SU-DHL-6 (cell line): Measurements from ENCODE around the gene PHYHIPL.

Source experiments
- H2AFZ ChIP-seq: fragments of 200-600 bp; sonication (generic); 2 replicates; pipeline ENCODE4 v1.6.1; 2014; ENCODE audit warnings: low read depth, mild to moderate bottlenecking, moderate library complexity, mixed read lengths, antibody characterized with exemption, low read length; ENCODE audit not compliant: severe bottlenecking
- H3F3A ChIP-seq: fragments of 200-600 bp; shearing (Covaris generic); 2 replicates; pipeline ENCODE4 v1.6.0; 2016; ENCODE audit warnings: antibody characterized with exemption, mild to moderate bottlenecking; ENCODE audit not compliant: insufficient read depth
- H3K27ac ChIP-seq: fragments of 200-600 bp; sonication (generic); 2 replicates; pipeline ENCODE4 v1.5.1; 2016; ENCODE audit warnings: low read depth, mild to moderate bottlenecking, low read length, moderate library complexity, mixed read lengths
- H3K27me3 ChIP-seq: fragments of 200-600 bp; sonication (generic), shearing (Covaris generic); 2 replicates; pipeline ENCODE4 v1.6.0; 2014; ENCODE audit warnings: mild to moderate bottlenecking, low read length
- H3K36me3 ChIP-seq: fragments of 200-600 bp; sonication (generic); 2 replicates; pipeline ENCODE4 v1.6.1; 2014; ENCODE audit warnings: mild to moderate bottlenecking, low read length, mixed read lengths
- H3K4me2 ChIP-seq: fragments of 300-600, 200-600 bp; shearing (Covaris generic), sonication (generic); 2 replicates; pipeline ENCODE4 v1.6.0; 2014; ENCODE audit warnings: low read length, low read depth, mild to moderate bottlenecking; ENCODE audit not compliant: poor library complexity, severe bottlenecking
- H3K4me3 ChIP-seq: fragments of 200-600 bp; sonication (generic); 2 replicates; pipeline ENCODE4 v1.5.1; 2014; ENCODE audit warnings: antibody characterized with exemption, low read length, mild to moderate bottlenecking, mixed read lengths; ENCODE audit not compliant: insufficient read depth, poor library complexity, severe bottlenecking
- H3K79me2 ChIP-seq: fragments of 200-600 bp; sonication (generic); 2 replicates; pipeline ENCODE4 v1.6.1; 2014; ENCODE audit warnings: mild to moderate bottlenecking, low read length, moderate library complexity; ENCODE audit not compliant: insufficient read depth
- H3K9ac ChIP-seq: fragments of 200-600 bp; sonication (generic); 2 replicates; pipeline ENCODE4 v1.7.0; 2014; ENCODE audit warnings: mild to moderate bottlenecking, low read length
- H3K9me2 ChIP-seq: fragments of 200-600 bp; sonication (generic); replicated peaks from 2 replicates; pipeline ENCODE4 v1.6.1; 2014; ENCODE audit warnings: low read length; ENCODE audit not compliant: insufficient read depth
- H3K9me3 ChIP-seq: fragments of 200-600 bp; sonication (generic); 2 replicates; pipeline ENCODE4 v1.6.1; 2014; ENCODE audit warnings: low read length, mixed read lengths; ENCODE audit not compliant: insufficient read depth
- H4K20me1 ChIP-seq: fragments of 200-600 bp; sonication (generic); 2 replicates; pipeline ENCODE4 v1.6.1; 2014; ENCODE audit warnings: low read depth, mild to moderate bottlenecking, antibody characterized with exemption, low read length, moderate library complexity, mixed read lengths
- EZH2phosphoT487 ChIP-seq: fragments of 200-600 bp; sonication (generic), shearing (Covaris generic); conservative IDR thresholded peaks from 2 replicates; pipeline ENCODE4 v1.6.1; 2018; ENCODE audit warnings: mild to moderate bottlenecking, antibody characterized with exemption, low read length, moderate library complexity, mixed read lengths
- TF ChIP-seq, protein P1 (sequence below): fragments of 200-600 bp; sonication (generic); IDR thresholded peaks from one replicate; pipeline ENCODE4 v1.5.1; 2017; ENCODE audit warnings: antibody characterized with exemption, mild to moderate bottlenecking, low read length, moderate library complexity; ENCODE audit not compliant: insufficient read depth, poor library complexity, severe bottlenecking

PHYHIPL gene

DNA sequence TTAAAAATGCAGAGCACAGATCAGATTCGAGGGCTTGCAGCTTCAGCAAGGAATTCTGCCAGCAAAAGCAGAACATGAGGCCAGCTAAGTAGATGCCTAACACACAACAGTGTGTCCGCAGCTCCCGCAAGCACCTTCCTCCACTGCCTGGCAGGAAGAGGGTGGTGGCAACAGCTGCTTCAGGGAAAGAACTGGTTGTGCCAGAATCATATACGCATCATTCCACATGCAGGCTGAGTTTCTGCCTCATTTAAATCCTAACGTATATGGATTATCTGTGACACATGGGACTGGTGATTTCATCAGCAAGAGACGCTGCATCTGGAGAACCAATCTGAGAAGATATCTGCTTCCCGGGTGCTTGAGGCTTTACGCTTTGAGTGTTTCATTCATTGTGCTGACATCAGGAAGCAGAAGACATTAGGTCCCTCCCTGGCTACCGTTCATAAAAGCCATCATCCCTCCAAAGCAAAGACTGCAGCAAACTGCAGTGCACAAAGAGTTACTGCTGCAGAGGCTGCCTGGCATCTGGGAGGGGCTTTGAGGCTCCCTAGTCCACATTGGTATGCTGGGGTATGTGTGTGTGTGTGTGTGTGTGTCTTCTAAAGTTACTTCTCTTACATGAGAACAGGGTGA, 107.1 kb downstream of the PHYHIPL start:
- Histone ChIP-seq H3K4me2 (no peak overlapping the region), H3K27ac (no peak overlapping the region), H3K9ac (no peak overlapping the region), H3K36me3 (no peaks in the 10 kb centered on the region), H2AFZ (no peak overlapping the region), H3K79me2 (no peaks in the 10 kb centered on the region), H3F3A (no peaks in the 10 kb centered on the region), H4K20me1 (no peaks in the 10 kb centered on the region), H3K27me3 (no peaks in the 10 kb centered on the region), H3K4me3 (no peak overlapping the region), H3K9me3 (no peaks in the 10 kb centered on the region), H3K9me2 (no peaks in the 10 kb centered on the region)
- TF ChIP-seq, protein P1, sequence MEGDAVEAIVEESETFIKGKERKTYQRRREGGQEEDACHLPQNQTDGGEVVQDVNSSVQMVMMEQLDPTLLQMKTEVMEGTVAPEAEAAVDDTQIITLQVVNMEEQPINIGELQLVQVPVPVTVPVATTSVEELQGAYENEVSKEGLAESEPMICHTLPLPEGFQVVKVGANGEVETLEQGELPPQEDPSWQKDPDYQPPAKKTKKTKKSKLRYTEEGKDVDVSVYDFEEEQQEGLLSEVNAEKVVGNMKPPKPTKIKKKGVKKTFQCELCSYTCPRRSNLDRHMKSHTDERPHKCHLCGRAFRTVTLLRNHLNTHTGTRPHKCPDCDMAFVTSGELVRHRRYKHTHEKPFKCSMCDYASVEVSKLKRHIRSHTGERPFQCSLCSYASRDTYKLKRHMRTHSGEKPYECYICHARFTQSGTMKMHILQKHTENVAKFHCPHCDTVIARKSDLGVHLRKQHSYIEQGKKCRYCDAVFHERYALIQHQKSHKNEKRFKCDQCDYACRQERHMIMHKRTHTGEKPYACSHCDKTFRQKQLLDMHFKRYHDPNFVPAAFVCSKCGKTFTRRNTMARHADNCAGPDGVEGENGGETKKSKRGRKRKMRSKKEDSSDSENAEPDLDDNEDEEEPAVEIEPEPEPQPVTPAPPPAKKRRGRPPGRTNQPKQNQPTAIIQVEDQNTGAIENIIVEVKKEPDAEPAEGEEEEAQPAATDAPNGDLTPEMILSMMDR, result no peak
- TF ChIP-seq EZH2phosphoT487, result no peak

DNA sequence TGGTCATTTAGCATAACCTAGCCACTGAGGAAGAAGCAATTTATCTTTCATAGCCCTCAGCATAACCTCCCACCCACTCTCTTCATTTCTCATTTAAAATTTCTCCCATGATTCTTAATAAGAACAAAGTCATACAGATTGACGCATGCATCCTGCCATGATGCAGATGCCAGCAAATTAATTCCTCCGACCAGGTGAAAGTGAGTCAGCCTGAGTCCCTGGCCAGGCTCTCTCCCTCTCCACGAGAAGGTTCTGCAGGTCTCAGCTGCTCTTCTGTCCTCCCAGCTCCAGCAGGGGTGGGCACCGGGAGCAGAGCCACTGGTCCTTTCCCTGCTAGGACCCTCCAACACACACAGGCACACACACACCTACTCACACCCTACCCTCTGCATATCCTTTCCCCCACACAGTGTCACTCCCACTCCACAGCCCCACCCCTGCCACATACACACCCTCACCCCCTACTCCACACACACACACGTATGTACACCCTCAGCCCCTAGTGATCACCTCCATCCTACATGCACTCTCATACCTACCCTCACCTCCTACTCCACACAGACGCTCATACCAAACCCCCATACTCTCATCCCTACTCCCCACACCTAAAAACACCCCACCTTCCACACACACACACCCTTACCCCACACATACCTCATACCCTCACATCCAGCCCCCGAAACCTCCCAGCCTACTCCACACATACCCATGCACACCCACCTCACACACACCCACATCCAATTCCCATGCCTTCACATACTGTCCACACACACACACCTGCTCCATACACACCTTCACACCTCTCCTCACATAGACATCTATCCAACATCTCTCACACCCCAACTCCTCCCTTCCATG, 107.9 kb downstream of the PHYHIPL start:
- Histone ChIP-seq H3K4me2 (no peak overlapping the region), H3K4me3 (no peak overlapping the region), H3K9me3 (no peaks in the 10 kb centered on the region), H3K9me2 (no peaks in the 10 kb centered on the region), H3K27me3 (no peaks in the 10 kb centered on the region), H4K20me1 (no peaks in the 10 kb centered on the region), H2AFZ (no peak overlapping the region), H3K79me2 (no peaks in the 10 kb centered on the region), H3K36me3 (no peaks in the 10 kb centered on the region), H3K9ac (no peak overlapping the region), H3F3A (no peaks in the 10 kb centered on the region), H3K27ac (no peak overlapping the region)
- TF ChIP-seq, protein P1, result no peak
- TF ChIP-seq EZH2phosphoT487, result no peak

DNA sequence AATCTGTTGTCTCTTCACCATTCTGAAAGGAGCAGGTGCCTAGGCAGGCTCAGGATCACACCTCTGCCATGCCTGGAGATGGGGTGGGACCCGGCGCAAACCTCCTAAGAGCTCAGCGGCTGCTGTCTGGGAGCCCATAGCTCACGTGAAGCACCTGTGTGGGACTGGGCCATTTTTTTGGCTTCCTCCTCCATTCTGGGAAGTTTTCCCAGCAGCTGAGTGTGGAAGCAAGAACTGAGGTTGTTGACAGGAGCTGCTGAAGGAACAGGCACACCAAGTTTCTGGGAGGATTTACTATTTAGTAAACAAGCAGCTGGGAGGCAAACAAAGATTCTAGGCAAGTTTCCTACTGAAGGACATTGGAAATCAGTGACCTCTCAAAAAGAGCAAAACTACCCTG, 108.6 kb downstream of the PHYHIPL start:
- H2AFZ ChIP-seq, result no peak overlapping the region
- no peak overlapping the region for H3K27ac ChIP-seq
- H3K27me3 ChIP-seq, result no peaks in the 10 kb centered on the region
- H3K9me2 ChIP-seq, result no peaks in the 10 kb centered on the region
- H3K79me2 ChIP-seq, result no peaks in the 10 kb centered on the region
- H3K9ac ChIP-seq, result no peak overlapping the region
- H3K4me3 ChIP-seq, result no peak overlapping the region
- H3K36me3 ChIP-seq, result no peaks in the 10 kb centered on the region
- no peaks in the 10 kb centered on the region for H3F3A ChIP-seq
- H3K9me3 ChIP-seq, result no peaks in the 10 kb centered on the region
- no peaks in the 10 kb centered on the region for H4K20me1 ChIP-seq
- TF ChIP-seq, protein P1, result no peak
- TF ChIP-seq EZH2phosphoT487, result no peak
- H3K4me2 ChIP-seq, result no peak overlapping the region
